Measurements from ENCODE around the gene LMOD2. TPM values are rescaled to one million over a fixed set of nuclear protein-coding genes. Genes with fewer than 3 reads are reported as not detected.

The LMOD2 gene
- total and polyA plus RNA-seq, 2 donors (not counting 3 experiments of a cell fraction or from before 2014, with no cell fraction given) = not detected

- dilution Hi-C loops (cut with MboI; ENCODE audit: extremely low pct_ligation_motif_present, low sequenced_read_pairs) = no loop called here
These were observed 57.0 kb downstream of the LMOD2 start for GRCh38 chr7:123712619-123713018.

More at GRCh38 chr7:123712619-123713018, 57.0 kb downstream of the LMOD2 start:
- peaks cover 2% of the 10 kb centered on the region for H4K20me1 ChIP-seq (replicated peaks; ENCODE audit: control insufficient read depth, extremely low read depth, insufficient read depth, low read length)
- intact Hi-C loops (cut with micrococcal nuclease) = no loop called here
- H3K27me3 ChIP-seq (ENCODE audit: control insufficient read depth in 2 of 2, insufficient read depth in 2 of 2, low read length in 2 of 2) = no peaks in the 10 kb centered on the region
- H3K9me1 ChIP-seq (replicated peaks; ENCODE audit: control insufficient read depth, extremely low read depth, insufficient read depth, low read length) = no peaks in the 10 kb centered on the region
- H3K27ac ChIP-seq (ENCODE audit: insufficient read depth, low read depth, low read length) = no peak overlapping the region
- FAIRE-seq (no peak), DNase-seq (ENCODE audit: low read depth, low spot score) (no peak)
- no peak overlapping the region for H3K4me3 ChIP-seq (replicated peaks in 1 of 3; ENCODE audit: insufficient read depth in 1 of 3, low read depth in 1 of 3, low read length in 3 of 3)
- BruUV-seq (replicated peaks) = no TSS peak
- no peaks in the 10 kb centered on the region for H3K9me3 ChIP-seq (replicated peaks; ENCODE audit: control insufficient read depth, insufficient read depth, low read length)
- POLR2A ChIA-PET = no interaction called here
- no peak overlapping the region for H3K9ac ChIP-seq (replicated peaks; ENCODE audit: extremely low read depth, insufficient read depth, low read length)
- no peak overlapping the region for H2AFZ ChIP-seq (ENCODE audit: low read depth, low read length)
- peaks cover 39% of the 10 kb centered on the region for H3K79me2 ChIP-seq (ENCODE audit: control insufficient read depth, insufficient read depth, low read length)
- H3K36me3 ChIP-seq (ENCODE audit: control insufficient read depth in 2 of 2, extremely low read depth in 1 of 2, insufficient read depth in 2 of 2, low read length in 2 of 2) = peaks cover 0 to 5% of the 10 kb centered on the region in 2 experiments
- H3K4me2 ChIP-seq (ENCODE audit: insufficient read depth, low read length) = no peak overlapping the region
- TF ChIP-seq FOS (IDR thresholded peaks at IDR 0.05; ENCODE audit: borderline replicate concordance, insufficient read depth, low read length) (no peak), POLR2AphosphoS5 (IDR thresholded peaks at IDR 0.05; ENCODE audit: insufficient read depth, low read depth, low read length) (no peak), MAX (IDR thresholded peaks at IDR 0.05; ENCODE audit: insufficient read depth, insufficient read length) (no peak), GATA2 (IDR thresholded peaks at IDR 0.05; ENCODE audit: insufficient read depth, insufficient read length, low read depth, low read length) (no peak), MYC (IDR thresholded peaks at IDR 0.05; ENCODE audit: low read depth, low read length) (no peak), JUN (IDR thresholded peaks at IDR 0.05; ENCODE audit: borderline replicate concordance, insufficient read depth, insufficient read length, low read depth) (no peak), CTCF (IDR thresholded peaks at IDR 0.05; ENCODE audit: extremely low read depth in 1 of 2, insufficient read depth in 1 of 2, low read depth in 1 of 2, low read length in 2 of 2) (no peak), EZH2 (IDR thresholded peaks at IDR 0.05; ENCODE audit: borderline replicate concordance, low read depth, low read length, severe bottlenecking) (no peak), POLR2A (IDR thresholded peaks at IDR 0.05; ENCODE audit: low read depth, low read length) (no peak)
- H3K4me1 ChIP-seq (ENCODE audit: control insufficient read depth, extremely low read depth, insufficient read depth, low read length) = peaks cover 19% of the 10 kb centered on the region
- CTCF ChIA-PET = interaction anchor here (0.8 kb wide), 1 partner anchor 11 kb away, joined by 3 read pairs; no protein-coding TSS in a partner anchor

Other genes with a start within 250 kb of the LMOD2 start
- gene IQUB, start 121.3 kb upstream of the LMOD2 start, total RNA-seq = not detected in 2 replicates
- gene IQUB, start 121.3 kb upstream of the LMOD2 start, polyA plus RNA-seq = 0.01 TPM in 1 of 2 replicates, not detected in the other
- gene NDUFA5, start 98.0 kb upstream of the LMOD2 start, total RNA-seq = 57.6 and 62.3 TPM in 2 replicates
- 3.6 and 6.2 TPM in 2 replicates for gene NDUFA5, start 98.0 kb upstream of the LMOD2 start, polyA plus RNA-seq
- gene ASB15, start 54.0 kb upstream of the LMOD2 start, total RNA-seq = not detected in 2 replicates
- not detected in 2 replicates for gene ASB15, start 54.0 kb upstream of the LMOD2 start, polyA plus RNA-seq
- 22.1 and 24.0 TPM in 2 replicates for gene WASL, start 93.1 kb downstream of the LMOD2 start, total RNA-seq
- gene WASL, start 93.1 kb downstream of the LMOD2 start, polyA plus RNA-seq = 4.1 and 5.2 TPM in 2 replicates
- gene HYAL4, start 189.3 kb downstream of the LMOD2 start, total RNA-seq = not detected in 2 replicates
- gene HYAL4, start 189.3 kb downstream of the LMOD2 start, polyA plus RNA-seq = not detected in 2 replicates